Measurements from ENCODE around the gene ATP13A3. TPM values are rescaled to one million over a fixed set of nuclear protein-coding genes. Genes with fewer than 3 reads are reported as not detected.
"Not testable (repeated sequence)": the region's sequence is repeated elsewhere in the genome, so short reads cannot be mapped to it uniquely, and the experiment has no call there.

ATP13A3 gene
- polyA plus RNA-seq (ENCODE audit: insufficient read depth in 1 of 5, insufficient read length in 5 of 5, low replicate concordance in 1 of 5): 10 to 100 TPM; 33.4 to 74.2 (median 56.4) TPM
- long read RNA-seq, donor 1, partial matches to known transcripts: 6 of 10 reads
- long read RNA-seq, donor 1, other reads (novel, unspliced or antisense): 0 of 10 reads
- long read RNA-seq, donor 2: 0 reads
- long read RNA-seq, donor 3: 0 reads
- long read RNA-seq, donor 4, partial matches to known transcripts: 5 of 6 reads
- long read RNA-seq, donor 4, other reads (novel, unspliced or antisense): 0 of 6 reads
- long read RNA-seq, donor 5, partial matches to known transcripts: 0 of 2 reads
- long read RNA-seq, donor 5, other reads (novel, unspliced or antisense): 0 of 2 reads
- long read RNA-seq, donor 6, partial matches to known transcripts: 0 of 1 reads
- long read RNA-seq, donor 6, other reads (novel, unspliced or antisense): 0 of 1 reads
- long read RNA-seq, donor 7, partial matches to known transcripts: 14 of 14 reads
- long read RNA-seq, donor 7, other reads (novel, unspliced or antisense): 0 of 14 reads
- long read RNA-seq, donor 8: 0 reads

GRCh38 chr3:194486540-194487288 lies at the start of gene ATP13A3:
TSS of gene ATP13A3 (minus strand) at chr3:194487002. CDS start at chr3:194462190, 24,812 bp downstream.
- peak; percentile 90 to 92 for DNase-seq

GRCh38 chr3:194535199-194535598 lies 48.4 kb upstream of the ATP13A3 start:
- not testable (repeated sequence) for DNase-seq

- no peak for DNase-seq
Measured at GRCh38 chr3:194534243-194534642, 47.4 kb upstream of the ATP13A3 start.

- no peak for DNase-seq
Measured at GRCh38 chr3:194532591-194532990, 45.8 kb upstream of the ATP13A3 start.

- no peak for DNase-seq
Measured at GRCh38 chr3:194527726-194528125, 40.9 kb upstream of the ATP13A3 start.

GRCh38 chr3:194526164-194526563 lies 39.4 kb upstream of the ATP13A3 start:
- no peak for DNase-seq

- no peak for DNase-seq
Measured at GRCh38 chr3:194522579-194523046, 35.8 kb upstream of the ATP13A3 start.

GRCh38 chr3:194521510-194522260 lies 34.9 kb upstream of the ATP13A3 start:
- DNase-seq: no peak

GRCh38 chr3:194520682-194521162 lies 33.9 kb upstream of the ATP13A3 start:
- not testable (repeated sequence) for DNase-seq

GRCh38 chr3:194520201-194520600 lies 33.4 kb upstream of the ATP13A3 start:
- not testable (repeated sequence) for DNase-seq

- DNase-seq: no peak
Measured at GRCh38 chr3:194518652-194519051, 31.9 kb upstream of the ATP13A3 start.

GRCh38 chr3:194517333-194517732 lies 30.5 kb upstream of the ATP13A3 start:
- no peak for DNase-seq

GRCh38 chr3:194514626-194515025 lies 27.8 kb upstream of the ATP13A3 start:
- DNase-seq: no peak

- no peak for DNase-seq
Measured at GRCh38 chr3:194512895-194513601, 26.2 kb upstream of the ATP13A3 start.

GRCh38 chr3:194508491-194509453 lies 22.0 kb upstream of the ATP13A3 start:
- DNase-seq: no peak

- no peak for DNase-seq
Measured at GRCh38 chr3:194507571-194507970, 20.8 kb upstream of the ATP13A3 start.

- no peak for DNase-seq
Measured at GRCh38 chr3:194505791-194506415, 19.1 kb upstream of the ATP13A3 start.

- no peak for DNase-seq
Measured at GRCh38 chr3:194504861-194505260, 18.1 kb upstream of the ATP13A3 start.

- no peak for DNase-seq
Measured at GRCh38 chr3:194504146-194504545, 17.3 kb upstream of the ATP13A3 start.
